GM12891 (cell line): Measurements from ENCODE around the gene EPHA8.

Experiments
- PAX5 ChIP-seq: IDR thresholded peaks from 2 replicates; pipeline ENCODE4 v1.6.1; 2011; ENCODE audit warnings: low read length, moderate library complexity, mild to moderate bottlenecking; ENCODE audit not compliant: insufficient read depth, severe bottlenecking
- POLR2A ChIP-seq: IDR thresholded peaks from 2 replicates; pipeline ENCODE4 v1.6.1; 2011; ENCODE audit warnings: low read depth, low read length, control low read depth
- POLR2AphosphoS5 ChIP-seq: IDR thresholded peaks from 2 replicates; pipeline ENCODE4 v1.6.1; 2011; ENCODE audit warnings: low read depth, low read length, control low read depth
- SPI1 ChIP-seq: IDR thresholded peaks from 2 replicates; pipeline ENCODE4 v1.6.1; 2011; ENCODE audit warnings: low read depth, low read length, control low read depth
- TAF1 ChIP-seq: IDR thresholded peaks from 2 replicates; pipeline ENCODE4 v1.6.1; 2011; ENCODE audit warnings: low read depth, low read length, control low read depth

DNA sequence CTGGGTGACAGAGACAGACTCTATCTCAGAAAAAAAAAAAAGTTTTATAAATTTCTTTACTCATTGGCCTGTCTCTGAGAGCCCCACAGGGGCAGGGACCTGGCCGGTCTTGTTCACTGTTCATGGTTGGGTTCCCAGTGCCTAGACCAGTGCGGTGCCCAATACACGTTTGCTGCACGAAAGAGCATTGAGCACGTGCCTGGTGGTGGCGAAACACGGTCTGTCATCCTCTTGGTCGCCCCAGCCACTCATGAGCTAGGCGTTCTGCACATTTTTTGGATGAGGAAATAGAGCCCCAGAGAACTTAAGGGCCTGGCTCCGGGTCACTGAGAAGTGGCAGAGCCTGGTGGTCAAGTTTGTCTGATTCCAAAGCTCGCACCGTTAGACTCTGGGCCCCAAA lies 18.7 kb upstream of the EPHA8 start:
- TF ChIP-seq POLR2AphosphoS5 (no peak), POLR2A (no peak), TAF1 (no peak), SPI1 (no peak), PAX5 (no peak)
